ENCODE data around the gene KIF19.

- TF ChIP-seq CTCF (IDR thresholded peaks at IDR 0.05) (no peak), POLR2A (IDR thresholded peaks at IDR 0.05) (no peak)
Measured at GRCh38 chr17:74340470-74341023, 14.5 kb downstream of the KIF19 start.

All from uterus (tissue), 2 donors.